Upper lobe of left lung (tissue), 4 donors: ENCODE measurements around the gene PDE4B.

ENCODE experiments used
- CTCF ChIP-seq, 6 experiments: fragments of 450-650 bp in 4 of 6; fragments of 200-600 bp in 2 of 6; sonication (generic) in 2 of 6; IDR thresholded peaks; one replicate each; pipeline ENCODE4 v1.5.1; 2016 to 2019; ENCODE audit warnings: antibody characterized with exemption in 6 of 6
- POLR2A ChIP-seq, 4 donors: fragments of 450-650 bp; IDR thresholded peaks; one replicate each; pipeline ENCODE4 v1.5.1; 2016 to 2017; ENCODE audit warnings: antibody characterized with exemption in 4 of 4, mild to moderate bottlenecking in 2 of 4

DNA sequence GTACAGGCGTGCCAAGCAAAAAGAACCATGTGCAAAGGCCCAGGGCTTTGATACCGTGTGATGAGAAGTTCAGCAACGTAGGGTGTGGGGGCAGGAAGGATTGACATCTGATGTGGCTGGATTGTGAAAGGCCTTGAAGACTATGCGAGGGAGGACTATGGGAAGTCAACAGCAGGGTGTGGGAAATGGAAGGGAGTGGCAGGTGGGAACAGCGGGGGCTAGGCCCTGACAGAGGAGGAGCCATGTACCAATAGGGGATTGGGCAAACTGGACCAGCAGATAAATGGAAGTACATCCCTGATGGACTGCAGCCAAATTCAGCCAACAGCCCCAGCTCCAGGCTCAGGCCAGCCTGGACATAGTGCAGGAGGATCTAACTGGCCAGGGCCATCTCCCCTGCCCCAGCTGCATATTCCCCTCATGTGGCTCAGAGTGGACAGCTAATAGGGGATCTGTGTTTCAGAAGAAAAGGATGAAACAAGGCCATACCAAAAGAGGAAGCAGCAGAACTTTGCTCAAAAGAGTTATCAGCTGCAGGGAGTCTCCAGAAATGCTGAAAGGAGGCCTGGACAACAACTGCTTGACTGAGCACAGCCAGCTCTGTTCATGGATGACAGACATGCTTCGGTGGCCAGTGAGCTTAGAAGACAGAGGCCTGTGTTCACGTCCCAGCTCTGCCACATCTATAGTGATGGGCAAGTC, 601.0 kb downstream of the PDE4B start:
- no peak for TF ChIP-seq CTCF (IDR thresholded peaks at IDR 0.05)
- TF ChIP-seq POLR2A (IDR thresholded peaks at IDR 0.05): no peak
